HG02571 (cell line): ENCODE data around the gene LPCAT1.
"Not testable (repeated sequence)": the region's sequence is repeated elsewhere in the genome, so short reads cannot be mapped to it uniquely, and the experiment has no call there.

ENCODE experiments used
- ATAC-seq: cut with Tn5 transposase; IDR thresholded peaks from one replicate; pipeline ENCODE4 v1.9.1; 2021; ENCODE audit warnings: mild to moderate bottlenecking, moderate library complexity; ENCODE audit not compliant: unreplicated experiment

The LPCAT1 gene

DNA sequence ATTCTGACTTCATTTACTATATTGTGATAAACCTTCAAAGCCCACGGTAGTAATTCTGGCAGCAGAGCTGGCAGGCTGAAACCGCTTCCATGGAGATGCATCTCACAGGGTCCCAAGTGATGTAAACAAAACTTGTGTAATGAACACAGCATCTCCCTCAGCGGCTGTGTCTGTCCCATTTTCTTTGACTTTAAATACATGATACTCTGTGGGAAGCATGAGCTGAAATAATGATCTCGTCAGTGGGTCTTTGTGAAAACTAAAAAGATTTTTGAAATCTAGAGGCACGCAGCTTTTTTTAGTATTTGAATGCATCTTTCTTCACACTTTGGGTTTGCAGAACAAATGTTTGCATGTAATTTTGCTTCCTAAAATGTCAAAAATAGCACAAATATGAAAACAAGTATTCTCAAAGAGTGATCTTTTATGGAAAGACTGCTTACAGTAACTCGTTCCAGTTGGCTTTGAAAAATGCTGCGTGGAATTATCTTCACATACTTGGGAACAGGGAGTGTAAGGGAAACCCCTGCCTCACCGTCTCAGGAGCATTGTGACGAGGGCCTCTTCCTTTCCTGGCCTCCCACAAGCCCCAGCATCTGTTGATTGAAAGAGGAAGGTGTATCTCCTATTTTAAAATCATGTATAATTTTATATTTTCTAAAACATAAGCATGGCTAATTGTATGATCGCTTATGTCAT lies 18.1 kb upstream of the LPCAT1 start:
- ATAC-seq: no peak

DNA sequence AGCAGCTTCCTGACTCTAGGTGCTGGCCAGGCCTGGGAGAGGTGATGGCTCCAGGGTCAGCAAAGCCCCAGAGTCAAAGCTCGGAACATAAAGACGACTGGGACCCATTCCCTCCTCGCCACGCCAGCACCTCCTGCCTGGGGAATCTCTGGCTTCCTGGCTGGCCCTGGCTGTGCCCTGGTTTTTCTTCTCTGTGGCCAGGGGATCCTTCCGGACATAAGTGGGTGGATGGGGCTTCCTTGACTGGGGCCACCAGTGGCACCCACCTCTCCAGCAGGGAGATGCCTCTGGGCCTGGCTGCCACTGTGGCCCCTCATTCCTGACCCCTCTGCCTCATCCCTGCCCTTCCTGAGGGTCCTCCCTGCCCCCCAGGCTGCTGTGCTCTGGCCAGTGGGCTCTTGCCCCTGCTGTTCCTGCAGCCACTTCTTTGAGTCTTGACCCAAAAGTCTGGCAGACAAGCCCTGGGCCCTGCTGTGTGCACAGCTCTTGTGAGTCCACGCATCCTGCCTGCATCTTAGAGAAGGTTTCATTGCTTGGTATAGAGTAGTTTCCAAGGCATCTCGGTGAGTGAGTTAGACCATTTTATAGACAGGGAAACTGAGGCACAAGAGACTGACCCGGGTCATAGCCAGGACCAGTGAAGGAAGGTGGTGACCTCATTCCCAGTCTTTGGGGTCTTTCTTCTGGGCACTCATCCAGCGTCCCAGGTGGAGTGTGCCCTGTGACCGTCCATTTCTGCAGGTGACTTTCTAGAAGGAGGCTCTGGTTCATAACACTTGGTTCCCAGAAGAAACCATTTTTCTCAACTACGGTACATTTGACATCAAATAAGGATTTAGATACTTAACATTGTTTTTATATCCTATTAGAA lies 17.3 kb upstream of the LPCAT1 start:
- ATAC-seq: no peak

DNA sequence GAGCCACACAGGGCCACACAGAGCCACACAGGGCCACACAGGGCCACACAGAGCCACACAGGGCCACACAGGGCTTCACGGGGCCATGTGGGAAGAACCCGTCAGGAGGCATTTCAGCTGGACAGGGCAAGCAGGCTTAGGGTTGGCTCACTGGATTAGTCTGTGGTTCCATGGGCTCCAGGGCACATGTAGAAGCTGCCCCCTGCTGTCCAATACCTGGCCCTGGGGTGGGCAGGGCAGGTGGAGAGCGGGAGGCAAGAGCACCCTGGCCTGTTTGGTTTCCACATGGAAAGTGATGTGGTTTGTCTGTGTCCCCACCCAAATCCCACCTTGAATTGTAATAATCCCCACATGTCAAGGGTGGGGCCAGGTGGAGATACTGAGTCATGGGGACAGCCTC lies 16.4 kb upstream of the LPCAT1 start:
- no peak for ATAC-seq

DNA sequence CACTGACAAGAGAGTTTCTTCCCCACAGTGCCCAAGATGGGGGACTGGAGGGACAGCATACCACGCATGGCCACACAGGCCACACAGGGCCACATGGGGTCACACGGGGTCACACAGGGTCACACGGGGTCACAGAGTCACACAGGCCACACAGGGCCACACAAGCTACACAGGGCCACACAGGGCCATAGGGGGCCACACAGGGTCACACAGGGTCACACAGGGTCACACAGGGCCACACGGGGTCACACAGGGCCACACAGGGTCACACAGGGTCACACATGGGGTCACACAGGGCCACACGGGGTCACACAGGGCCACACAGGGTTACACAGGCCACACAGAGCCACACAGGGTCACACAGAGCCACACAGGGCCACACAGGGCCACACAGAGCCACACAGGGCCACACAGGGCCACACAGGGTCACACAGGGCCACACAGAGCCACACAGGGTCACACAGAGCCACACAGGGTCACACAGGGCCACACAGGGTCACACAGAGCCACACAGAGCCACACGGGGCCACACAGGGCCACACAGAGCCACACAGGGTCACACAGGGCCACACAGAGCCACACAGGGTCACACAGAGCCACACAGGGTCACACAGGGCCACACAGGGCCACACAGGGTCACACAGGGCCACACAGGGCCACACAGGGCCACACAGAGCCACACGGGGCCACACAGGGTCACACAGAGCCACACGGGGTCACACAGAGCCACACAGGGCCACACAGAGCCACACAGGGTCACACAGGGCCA lies 15.8 kb upstream of the LPCAT1 start:
- not testable (repeated sequence) for ATAC-seq

DNA sequence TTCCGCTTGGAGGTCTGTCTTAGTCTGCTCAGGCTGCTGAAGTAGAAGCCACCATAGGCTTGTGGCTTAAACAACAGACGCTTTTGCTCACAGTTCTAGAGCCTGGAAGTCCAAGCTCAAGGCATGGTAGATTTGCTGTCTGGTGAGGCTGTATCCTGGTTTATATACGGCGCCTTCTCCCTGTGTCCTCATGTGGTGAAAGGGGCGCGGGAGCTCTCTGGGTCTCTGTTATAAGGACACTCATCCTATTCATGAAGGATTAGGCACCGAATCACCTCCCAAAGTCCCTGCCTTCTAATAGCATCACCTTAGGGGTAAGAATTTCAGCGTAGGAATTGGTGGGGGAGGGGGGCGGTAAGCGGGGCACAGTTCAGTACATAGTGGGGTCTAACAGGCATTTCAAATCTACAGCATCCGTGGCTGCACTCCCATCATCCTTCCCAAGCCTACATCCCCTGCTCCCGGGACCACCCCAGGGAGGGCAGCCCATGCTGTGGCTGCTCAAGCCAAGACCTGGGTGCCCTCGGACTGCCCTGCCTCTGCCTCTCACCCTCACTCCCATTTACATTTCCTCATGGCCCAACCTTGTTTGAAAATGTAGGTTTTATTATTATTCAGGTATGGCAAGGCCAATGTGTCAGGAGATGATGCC lies 15.1 kb upstream of the LPCAT1 start:
- ATAC-seq: no peak

DNA sequence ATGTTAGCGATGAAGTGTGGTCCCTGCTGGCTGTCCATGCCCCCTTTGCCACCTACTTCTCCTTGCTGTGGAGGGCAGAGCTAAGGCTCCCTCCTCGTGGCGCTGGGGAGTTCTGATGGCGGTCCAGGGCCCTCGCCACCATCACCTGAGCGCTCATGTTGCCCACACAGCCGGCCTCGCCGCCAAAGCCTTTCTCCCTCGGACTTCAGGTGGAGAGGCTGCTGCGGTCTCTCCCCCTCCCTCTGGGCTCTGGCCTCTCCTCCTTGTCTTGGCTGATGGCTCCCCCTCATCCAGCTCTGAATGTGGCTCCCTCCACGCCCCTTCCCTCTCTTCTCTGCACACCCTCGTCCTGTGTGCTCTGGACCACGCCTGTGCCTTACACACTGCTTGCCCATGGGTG lies 14.5 kb upstream of the LPCAT1 start:
- no peak for ATAC-seq

DNA sequence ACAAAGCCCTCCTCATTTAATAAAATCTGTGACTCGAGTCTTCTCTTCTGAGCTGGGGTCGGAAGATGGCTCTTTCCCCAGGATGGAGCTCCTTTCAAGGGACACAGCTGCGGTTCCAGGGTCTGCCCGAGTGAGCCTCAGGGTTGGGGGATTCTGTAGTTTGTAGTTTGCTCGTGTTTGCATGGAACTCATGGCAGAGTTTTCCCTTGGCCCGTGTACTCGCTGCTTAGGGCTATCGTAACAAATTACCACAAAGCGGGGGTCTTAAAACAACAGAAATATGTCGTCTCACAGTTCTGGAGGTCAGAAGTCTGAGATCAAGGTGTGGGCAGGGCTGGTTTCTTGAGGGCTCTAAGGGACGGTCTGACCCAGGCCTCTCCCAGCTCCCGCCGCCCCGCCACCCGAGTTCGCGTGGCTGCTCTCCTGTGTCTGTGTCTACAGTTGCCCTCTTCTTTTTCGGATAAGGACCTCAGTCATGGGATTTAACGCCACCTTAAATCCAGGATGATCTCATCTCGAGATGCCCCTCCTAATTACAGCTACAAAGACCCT lies 13.9 kb upstream of the LPCAT1 start:
- no peak for ATAC-seq

DNA sequence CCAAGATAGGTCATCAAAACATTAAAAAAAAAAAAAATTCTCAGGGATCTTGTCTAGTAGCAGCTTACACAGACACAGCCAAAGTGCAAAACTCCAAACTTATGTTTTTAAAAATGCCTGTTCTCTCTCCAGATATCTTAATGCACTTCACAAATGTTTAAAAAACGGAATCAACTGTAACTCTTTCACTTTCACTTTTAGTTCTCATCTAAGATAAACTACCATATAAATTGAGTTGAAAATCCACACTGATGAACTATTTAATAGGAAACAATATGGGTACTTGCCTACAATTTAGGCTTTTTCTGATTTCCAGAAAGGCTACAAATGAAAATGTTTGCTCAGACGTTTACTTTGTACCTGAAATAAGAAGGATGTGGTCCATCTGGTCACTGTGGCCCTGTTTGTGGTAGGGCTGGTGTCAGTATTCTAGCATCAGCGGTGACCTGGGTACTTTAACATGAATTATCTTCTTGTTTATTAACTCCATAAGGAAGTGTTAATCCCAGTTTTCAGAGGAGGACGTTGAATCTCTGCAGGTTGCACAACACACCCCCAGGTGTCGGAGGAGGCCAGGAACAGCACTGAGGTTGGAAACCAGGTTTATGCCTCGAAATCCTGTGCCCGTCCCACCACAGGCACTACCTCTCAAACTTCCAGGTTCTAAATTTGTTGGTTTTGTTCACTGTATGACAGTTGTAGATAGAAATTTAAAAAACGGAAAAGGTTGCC lies 13.3 kb upstream of the LPCAT1 start:
- no peak for ATAC-seq

DNA sequence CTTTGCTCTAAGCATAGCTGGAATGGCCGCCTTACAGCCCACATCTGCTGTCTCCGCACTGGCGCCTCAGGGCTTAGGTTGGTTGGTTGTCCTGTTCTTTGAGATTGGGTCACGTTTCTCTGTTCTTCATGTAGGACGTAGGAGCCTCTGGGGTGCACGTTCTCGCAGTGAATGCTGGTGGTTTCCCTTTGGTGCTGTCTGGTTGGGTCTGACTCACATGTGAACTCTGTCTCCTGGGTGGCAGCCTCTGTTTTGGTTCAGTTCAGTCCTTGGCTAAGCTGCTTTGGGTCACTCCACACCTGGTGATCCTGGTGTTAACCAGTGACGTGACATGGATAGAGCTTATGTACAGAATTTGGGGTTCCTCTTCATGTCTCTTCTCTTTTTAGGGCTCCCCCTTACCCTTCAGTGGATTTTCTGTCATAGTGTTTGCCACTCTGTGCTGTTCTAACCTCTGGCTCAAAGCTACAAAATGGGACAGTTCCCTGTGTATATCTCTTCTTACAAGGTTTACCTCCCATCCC lies 12.6 kb upstream of the LPCAT1 start:
- ATAC-seq: peak; percentile 99

DNA sequence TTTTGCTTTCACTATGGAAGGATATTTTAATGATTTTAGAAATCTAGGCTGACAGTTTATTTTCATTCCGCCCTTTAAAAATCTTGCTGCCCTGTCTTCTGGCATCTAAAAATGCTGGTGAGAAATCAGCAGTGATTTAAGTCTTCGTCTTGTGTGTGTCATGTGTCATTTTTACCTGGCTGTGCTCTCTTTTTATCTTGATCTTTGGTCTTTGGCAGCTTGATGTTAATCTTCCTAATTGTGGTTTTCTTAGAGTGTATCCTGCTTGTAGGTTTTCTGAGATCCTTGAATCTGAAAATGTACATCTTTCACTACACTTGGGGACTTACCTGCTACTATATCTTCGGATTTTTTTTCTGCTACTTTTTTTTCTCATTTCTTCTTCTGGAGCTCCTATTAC lies 11.9 kb upstream of the LPCAT1 start:
- ATAC-seq: no peak

DNA sequence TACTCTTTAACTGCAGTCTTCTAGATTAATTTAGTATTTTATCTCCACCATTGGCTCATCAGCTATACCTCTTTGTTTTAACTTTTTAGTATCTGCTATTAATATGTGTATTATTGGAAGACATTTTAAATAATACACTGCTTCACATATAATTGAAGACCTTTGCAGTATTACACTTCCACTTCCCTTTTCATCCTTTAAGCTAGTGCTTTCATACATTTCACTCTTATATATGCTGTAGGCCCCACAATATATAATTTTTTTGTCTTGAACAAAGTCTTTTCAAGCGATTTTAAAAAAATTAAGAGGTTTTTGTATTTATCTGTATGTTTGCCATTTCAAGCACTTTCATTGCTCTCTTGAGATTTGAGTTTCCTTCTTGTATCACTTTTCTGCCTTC lies 8.6 kb upstream of the LPCAT1 start:
- no peak for ATAC-seq

DNA sequence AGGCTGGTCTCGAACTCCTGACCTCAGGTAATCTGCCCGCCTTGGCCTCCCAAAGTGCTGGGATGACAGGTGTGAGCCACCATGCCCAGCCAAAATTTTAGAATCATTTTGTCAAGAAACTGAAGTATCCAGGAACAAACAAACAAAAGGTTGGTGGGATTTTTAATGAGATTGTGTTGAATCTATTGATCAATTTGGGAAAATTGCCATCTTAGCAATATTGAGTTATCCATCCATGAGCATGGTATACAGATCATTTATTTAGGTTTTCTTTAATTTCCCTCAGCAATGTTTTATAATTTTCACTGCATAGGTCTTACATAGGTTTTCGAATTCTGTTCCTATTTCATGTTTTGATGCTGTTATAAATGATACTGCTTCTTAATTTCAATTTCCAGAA lies 5.7 kb upstream of the LPCAT1 start:
- no peak for ATAC-seq

DNA sequence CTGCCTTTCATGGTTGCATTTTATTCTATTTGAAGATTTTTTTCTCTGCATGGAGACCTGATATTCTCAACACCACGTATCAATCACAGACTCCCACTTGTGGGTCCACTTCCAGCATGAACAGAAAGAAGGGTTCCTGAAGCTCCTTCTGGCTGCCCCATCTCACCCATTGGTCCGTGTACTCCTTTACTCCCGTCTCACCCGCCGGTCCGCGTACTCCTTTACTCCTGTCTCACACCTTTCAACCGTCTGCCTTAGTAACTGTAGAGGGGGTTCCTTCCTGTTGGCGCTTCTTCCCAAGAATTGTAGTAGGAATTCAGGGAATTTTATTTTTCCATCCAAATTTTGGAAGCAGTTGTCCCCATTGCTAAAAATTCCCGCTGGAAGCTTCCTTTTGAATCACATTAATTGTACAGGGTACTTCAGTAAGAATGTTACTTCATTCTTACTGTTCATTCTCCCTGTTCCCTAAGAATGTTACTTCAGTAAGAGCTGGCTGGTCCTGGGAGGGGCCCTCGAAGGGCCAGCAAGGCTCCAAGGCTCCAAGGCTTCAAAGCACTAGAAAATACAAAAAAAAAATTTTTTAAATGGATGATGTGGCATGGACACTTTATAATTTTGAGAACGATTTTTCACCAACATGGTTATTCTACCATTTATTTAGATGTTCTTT lies 3.9 kb upstream of the LPCAT1 start:
- ATAC-seq: no peak

DNA sequence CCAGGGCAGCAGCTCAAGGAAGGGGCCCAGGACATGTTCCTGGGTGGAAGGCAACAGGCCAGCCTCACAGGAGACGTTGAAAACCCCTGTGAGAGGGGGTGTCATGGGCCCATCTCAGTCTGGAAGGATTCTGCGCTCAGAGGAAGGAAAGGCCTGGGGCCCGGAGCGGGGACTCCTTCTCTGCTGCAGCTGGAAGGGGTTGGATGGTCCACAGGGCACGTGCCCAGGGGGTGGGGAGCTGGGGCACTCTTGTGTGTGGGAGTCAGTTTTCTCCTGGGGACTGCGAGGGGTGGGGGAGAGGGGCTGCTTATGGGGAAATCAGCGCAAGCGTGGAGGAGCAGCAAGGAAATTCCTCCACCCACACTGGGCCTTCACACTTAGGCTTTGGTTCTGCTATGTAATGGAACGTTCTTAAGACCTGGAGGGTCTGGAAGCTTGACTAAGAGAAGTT lies 2.9 kb upstream of the LPCAT1 start:
- ATAC-seq: no peak

DNA sequence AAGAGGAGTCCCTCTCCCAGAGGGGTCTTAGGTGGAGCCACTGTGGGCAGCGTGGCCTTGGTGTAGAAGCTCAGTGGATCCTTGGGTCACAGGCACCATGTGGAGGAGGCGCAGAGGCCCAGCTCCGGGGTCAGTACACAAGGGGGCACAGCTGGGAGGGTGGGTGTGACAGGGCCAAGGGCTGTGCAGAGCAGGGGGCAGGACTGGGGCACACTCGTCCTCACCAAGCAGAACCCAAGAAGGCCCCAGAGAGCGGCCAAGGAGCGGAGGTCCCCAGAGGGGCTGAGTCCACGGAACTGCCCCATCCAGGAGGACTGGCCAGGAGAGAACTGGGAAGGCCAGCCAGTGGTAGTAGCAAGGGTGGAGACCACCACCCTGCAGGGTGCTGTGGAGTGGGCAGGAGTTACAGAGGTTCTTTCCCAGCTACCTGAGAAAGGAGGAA lies 2.5 kb upstream of the LPCAT1 start:
- no peak for ATAC-seq

DNA sequence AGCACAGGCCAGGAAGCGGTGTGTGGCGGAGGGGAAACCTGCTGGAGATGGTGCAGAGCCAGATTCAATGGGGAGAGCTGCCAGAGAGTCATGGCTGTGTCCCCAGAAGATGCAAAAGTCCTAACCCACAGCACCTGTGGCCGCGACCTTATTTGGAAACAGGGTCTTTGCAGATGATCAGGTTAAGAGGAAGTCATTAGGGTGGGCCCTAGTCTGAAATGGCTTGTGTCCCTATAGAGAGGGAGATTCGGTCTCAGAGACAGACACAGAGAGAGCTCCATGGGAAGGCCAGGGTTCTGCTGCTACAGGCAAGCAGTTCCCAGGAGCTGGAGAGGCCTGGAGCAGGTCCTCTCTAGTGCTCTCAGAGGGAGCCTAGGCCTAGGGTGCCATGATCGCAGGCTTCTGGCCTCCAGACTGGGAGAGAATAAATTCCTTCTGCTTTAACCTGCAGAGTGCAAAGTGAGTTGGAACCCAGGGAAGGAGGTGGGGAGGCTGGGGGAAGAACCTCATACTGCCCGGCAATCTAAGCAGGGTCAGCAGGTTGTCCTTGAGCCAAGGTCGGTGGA lies 1.9 kb upstream of the LPCAT1 start:
- ATAC-seq: no peak

DNA sequence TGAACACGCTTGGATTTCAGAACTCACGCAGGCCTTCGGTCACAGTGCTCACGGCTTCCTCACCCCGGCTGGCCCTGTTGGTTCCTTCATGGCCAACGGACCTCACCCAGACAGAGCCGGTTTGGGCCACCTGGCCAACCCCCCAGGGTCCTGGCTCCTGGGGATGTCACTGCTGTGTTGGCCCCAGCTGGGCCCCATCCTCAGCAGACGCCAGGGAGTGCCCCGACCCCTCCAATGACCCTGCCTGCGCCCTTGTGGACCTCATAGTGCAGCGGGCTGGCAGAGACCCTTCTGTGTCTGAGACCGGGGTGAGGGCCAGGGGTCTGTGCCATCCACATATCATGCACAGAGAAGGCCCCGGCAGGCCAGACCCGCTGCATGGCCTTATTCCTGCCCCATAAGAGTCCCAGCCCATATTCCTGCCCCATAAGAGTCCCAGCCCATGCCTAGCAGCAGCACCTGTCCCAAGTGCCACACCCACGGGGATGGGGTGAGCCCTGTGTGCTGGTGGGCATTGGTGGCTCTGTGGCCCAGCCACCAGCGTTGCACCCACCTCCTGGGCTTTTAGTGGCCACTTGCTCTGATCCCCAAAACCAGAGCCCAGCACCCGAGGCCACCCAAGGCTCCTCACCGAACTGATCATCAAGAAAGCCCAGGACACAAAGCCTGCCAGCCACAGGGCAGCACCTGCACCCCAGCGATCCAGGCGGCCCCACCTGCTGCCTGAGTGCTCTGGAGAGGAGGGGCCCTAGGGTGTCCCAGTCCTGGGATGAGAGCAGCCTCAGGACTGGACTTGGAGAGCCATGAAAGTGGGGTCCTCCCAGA lies 1.3 kb upstream of the LPCAT1 start:
- ATAC-seq: no peak

DNA sequence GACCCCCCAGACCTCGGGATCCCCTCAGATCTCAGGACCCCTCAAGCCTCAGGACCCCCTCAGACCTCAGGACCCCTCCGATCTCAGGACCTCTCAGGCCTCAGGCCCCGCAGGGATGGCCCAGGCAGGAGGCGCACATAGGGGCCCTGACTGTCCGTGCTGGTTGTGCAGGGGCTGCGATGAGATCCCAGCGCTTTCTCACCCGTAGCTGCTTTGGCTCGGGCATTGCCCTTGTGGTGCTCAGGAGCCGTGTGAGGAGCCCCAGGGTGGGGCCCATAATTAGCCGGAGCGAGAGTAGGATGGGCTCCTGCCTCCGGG lies 680 bp upstream of the LPCAT1 start:
- ATAC-seq: no peak
